HUDEP-2 (cell line): Measurements from ENCODE around the gene CCDC110.
"Not testable (repeated sequence)": the region's sequence is repeated elsewhere in the genome, so short reads cannot be mapped to it uniquely, and the experiment has no call there.

ENCODE experiments used
- DNase-seq, 76 experiments: peaks; one replicate each; lab custom pipeline; 2025; ENCODE audit not compliant: unreplicated experiment in 76 of 76; lab: John Stamatoyannopoulos, UW

Gene CCDC110

GRCh38 chr4:185471235-185472102, at the start of gene CCDC110:
Gene CCDC110, minus strand, starts transcription at chr4:185471733. Its CDS starts 50 bp downstream, at chr4:185471683.
- peak in 73 of 76 experiments; percentile 5 to 98 (median 88) for DNase-seq

- DNase-seq: no peak
Measured at GRCh38 chr4:185520119-185520518, 48.6 kb upstream of the CCDC110 start.

- no peak for DNase-seq
Measured at GRCh38 chr4:185518494-185518893, 47.0 kb upstream of the CCDC110 start.

- no peak for DNase-seq
Measured at GRCh38 chr4:185518069-185518468, 46.5 kb upstream of the CCDC110 start.

GRCh38 chr4:185515248-185515647, 43.7 kb upstream of the CCDC110 start:
- no peak for DNase-seq

GRCh38 chr4:185514182-185514697, 42.7 kb upstream of the CCDC110 start:
- DNase-seq: no peak

- no peak for DNase-seq
Measured at GRCh38 chr4:185513489-185514181, 42.1 kb upstream of the CCDC110 start.

- DNase-seq: no peak
Measured at GRCh38 chr4:185512516-185512915, 41.0 kb upstream of the CCDC110 start.

GRCh38 chr4:185511243-185511642, 39.7 kb upstream of the CCDC110 start:
- not testable (repeated sequence) for DNase-seq

- DNase-seq: no peak
Measured at GRCh38 chr4:185510806-185511205, 39.3 kb upstream of the CCDC110 start.

GRCh38 chr4:185508181-185508580, 36.6 kb upstream of the CCDC110 start:
- DNase-seq: no peak

- DNase-seq: no peak
Measured at GRCh38 chr4:185506422-185506821, 34.9 kb upstream of the CCDC110 start.

GRCh38 chr4:185504098-185505047, 32.8 kb upstream of the CCDC110 start:
- no peak for DNase-seq

GRCh38 chr4:185502386-185502785, 30.9 kb upstream of the CCDC110 start:
- no peak for DNase-seq

GRCh38 chr4:185500576-185500975, 29.0 kb upstream of the CCDC110 start:
- no peak for DNase-seq

GRCh38 chr4:185500035-185500434, 28.5 kb upstream of the CCDC110 start:
- DNase-seq: no peak

GRCh38 chr4:185488650-185489049, 17.1 kb upstream of the CCDC110 start:
- no peak for DNase-seq

- DNase-seq: no peak
Measured at GRCh38 chr4:185481401-185481800, 9.9 kb upstream of the CCDC110 start.

GRCh38 chr4:185480016-185480732, 8.6 kb upstream of the CCDC110 start:
- no peak for DNase-seq

GRCh38 chr4:185479507-185479971, 8.0 kb upstream of the CCDC110 start:
- DNase-seq: no peak
